Activated CD4-positive, alpha-beta memory T cell treated with anti-CD3 and anti-CD28 coated beads for 36 hours (primary cell): ENCODE results near the gene LRP1. TPM values are rescaled to one million over a fixed set of nuclear protein-coding genes. Genes with fewer than 3 reads are reported as not detected.

ENCODE experiments used
- CTCF ChIA-PET: fragments of 350-600 bp; sonication (Branson Sonifier 250); formaldehyde crosslinking; loops from one replicate; lab custom pipeline; 2021; ENCODE audit warnings: antibody characterized with exemption, inconsistent platforms; lab: Charles Lee
- POLR2A ChIA-PET: fragments of 350-600 bp; sonication (Branson Sonifier 250); formaldehyde crosslinking; loops from one replicate; lab custom pipeline; 2021; ENCODE audit warnings: antibody characterized with exemption; lab: Charles Lee
- DNase-seq: peaks from one replicate; pipeline ENCODE4 v3.0.0-alpha.2; 2020
- H3K27ac Mint-ChIP-seq: one replicate; pipeline ENCODE4 v1.8.0; 2021; ENCODE audit warnings: mixed read lengths
- H3K27me3 Mint-ChIP-seq: one replicate; pipeline ENCODE4 v1.8.0; 2021; ENCODE audit warnings: mixed read lengths
- H3K36me3 Mint-ChIP-seq: one replicate; pipeline ENCODE4 v1.8.0; 2021; ENCODE audit warnings: mixed read lengths
- H3K4me1 Mint-ChIP-seq: one replicate; pipeline ENCODE4 v1.8.0; 2021; ENCODE audit warnings: low read depth, mixed read lengths
- H3K4me3 Mint-ChIP-seq: one replicate; pipeline ENCODE4 v1.8.0; 2021; ENCODE audit warnings: mild to moderate bottlenecking, mixed read lengths
- H3K9me3 Mint-ChIP-seq: one replicate; pipeline ENCODE4 v1.8.0; 2021; ENCODE audit warnings: mixed read lengths
- intact Hi-C: fragments of 100-400 bp; cut with micrococcal nuclease; formaldehyde crosslinking; loops from one replicate; pipeline ENCODE4 v1.15.1; 2023
- total RNA-seq, 2 experiments: library from RNA; stranded (reverse); gene quantifications; one replicate each; pipeline ENCODE4 v1.2.3, GENCODE V29; 2021

LRP1 gene
- total RNA-seq, 2 experiments from 2014 or later, result 1.4 TPM

DNA sequence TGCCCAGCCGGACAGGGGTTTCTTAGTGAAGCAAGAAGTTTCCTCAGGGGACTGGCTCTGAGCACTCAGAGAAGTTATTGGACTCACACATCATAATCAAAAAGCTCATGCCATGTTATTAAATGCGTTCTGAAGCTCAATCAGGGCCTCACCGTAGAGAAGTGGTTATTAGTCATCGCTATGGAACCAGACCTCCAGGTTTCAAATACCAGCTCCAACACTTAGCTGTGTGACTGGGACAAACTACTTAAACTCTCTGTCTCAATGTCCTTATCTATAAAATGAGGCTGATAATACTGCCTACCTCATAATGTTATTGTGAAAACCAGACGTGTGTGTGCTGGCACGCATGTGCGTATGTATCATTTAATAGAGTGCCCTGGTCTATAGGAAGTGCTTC lies 24.4 kb upstream of the LRP1 start:
- Mint-ChIP-seq H3K36me3 (peaks cover 66% of the 10 kb centered on the region), H3K27me3 (no peaks in the 10 kb centered on the region), H3K4me1 (peaks cover 56% of the 10 kb centered on the region), H3K4me3 (no peak overlapping the region), H3K9me3 (no peaks in the 10 kb centered on the region), H3K27ac (no peak overlapping the region)
- ChIA-PET CTCF (interaction anchor here (1.0 to 2.4 kb wide), 3 partner anchors 8 to 35 kb away, joined by 3 to 10 read pairs (median 3); partner anchors contain the start of gene STAT6), POLR2A (interaction anchor here (1.6 to 2.3 kb wide), 2 partner anchors 8 to 10 kb away, joined by 7 read pairs; no protein-coding TSS in a partner anchor)
- intact Hi-C loops, result no loop called here
- no peak for DNase-seq

DNA sequence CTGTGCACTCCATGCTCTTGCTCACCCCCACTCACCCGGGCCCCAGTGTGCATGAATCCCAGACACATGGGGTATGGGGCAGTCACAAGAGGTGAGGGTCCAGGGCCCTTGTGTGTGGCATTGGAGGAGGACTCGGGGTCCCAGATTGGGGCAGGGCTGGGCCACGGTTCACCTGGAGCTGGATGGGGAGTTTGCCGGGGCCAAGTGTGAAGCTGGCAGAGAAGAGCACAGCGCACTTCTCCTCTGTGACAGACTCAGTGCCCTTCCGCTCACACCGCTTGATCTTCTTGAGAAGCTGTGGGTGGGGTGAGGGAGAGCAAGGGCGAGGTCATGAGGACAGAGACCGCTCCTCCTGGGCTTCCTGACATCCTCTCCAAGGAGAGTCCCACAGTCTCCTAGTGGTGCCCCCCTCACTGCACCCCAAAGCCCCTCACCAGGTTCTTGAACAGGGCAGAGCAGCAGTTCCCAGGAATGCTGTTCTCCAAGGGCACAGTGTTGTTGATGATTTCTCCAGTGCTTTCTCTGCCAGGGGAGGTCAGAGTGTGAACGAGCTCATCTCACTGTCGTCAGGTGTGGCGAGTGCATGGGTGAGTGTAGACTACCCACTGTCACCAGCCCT lies 23.9 kb upstream of the LRP1 start:
- DNase-seq, result no peak
- Mint-ChIP-seq H3K27ac (peak overlapping the region; percentile 24), H3K9me3 (no peaks in the 10 kb centered on the region), H3K4me1 (peaks cover 56% of the 10 kb centered on the region), H3K27me3 (no peaks in the 10 kb centered on the region), H3K4me3 (no peak overlapping the region), H3K36me3 (peaks cover 61% of the 10 kb centered on the region)
- intact Hi-C loops, result no loop called here
- POLR2A ChIA-PET, result interaction anchor here (0.8 to 2.3 kb wide), 4 partner anchors 8 to 12 kb away, joined by 3 to 7 read pairs (median 6); no protein-coding TSS in a partner anchor
- CTCF ChIA-PET, result interaction anchor here (1.0 to 2.4 kb wide), 5 partner anchors 7 to 103 kb away, joined by 3 to 10 read pairs (median 3); partner anchors contain the start of gene STAT6

DNA sequence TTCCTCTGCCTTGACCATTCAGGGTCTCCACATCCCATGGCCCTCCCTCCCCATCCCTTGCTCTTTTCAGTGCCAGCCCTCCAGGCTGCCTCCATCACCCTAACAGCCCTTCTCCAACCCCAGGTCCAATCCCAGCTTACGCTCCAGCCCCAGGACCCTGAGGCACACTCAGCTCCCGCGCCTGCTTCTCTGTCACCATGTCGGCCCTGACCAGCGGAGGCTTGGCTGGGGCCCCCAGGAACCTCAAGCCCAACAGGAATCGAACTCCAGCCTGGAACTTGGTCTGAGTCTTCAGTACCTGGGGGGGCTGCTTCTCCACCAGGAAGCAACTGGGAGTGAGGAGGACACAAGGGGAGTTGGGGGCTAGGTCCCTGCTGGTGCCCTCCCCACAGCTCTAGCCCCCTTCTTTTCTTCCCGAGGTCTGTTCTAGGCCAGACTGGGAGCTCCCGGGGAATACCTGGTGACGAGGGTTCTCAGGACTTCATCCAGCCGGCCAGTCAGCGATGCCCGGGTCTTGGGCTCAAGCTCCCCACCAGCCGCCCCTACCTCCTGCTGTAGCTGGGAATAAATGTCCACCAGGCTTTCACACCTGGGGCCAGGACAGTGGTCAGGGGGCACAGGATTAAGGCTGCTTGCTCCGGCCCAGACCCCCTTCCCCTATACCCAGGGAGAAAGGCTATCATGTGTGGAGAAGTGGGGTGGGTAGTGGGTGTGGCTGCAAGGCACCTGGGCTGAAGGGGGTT lies 23.1 kb upstream of the LRP1 start:
- no peak for DNase-seq
- Mint-ChIP-seq H3K36me3 (peaks cover 57% of the 10 kb centered on the region), H3K4me3 (no peak overlapping the region), H3K27me3 (no peaks in the 10 kb centered on the region), H3K27ac (peak overlapping the region; percentile 24), H3K4me1 (peaks cover 63% of the 10 kb centered on the region), H3K9me3 (no peaks in the 10 kb centered on the region)
- intact Hi-C loops, result no loop called here
- CTCF ChIA-PET, result interaction anchor here (0.7 to 1.2 kb wide), 4 partner anchors 10 to 104 kb away, joined by 3 to 4 read pairs (median 3); no protein-coding TSS in a partner anchor
- POLR2A ChIA-PET, result interaction anchor here (0.8 to 1.9 kb wide), 2 partner anchors 11 to 13 kb away, joined by 3 to 5 read pairs; no protein-coding TSS in a partner anchor

DNA sequence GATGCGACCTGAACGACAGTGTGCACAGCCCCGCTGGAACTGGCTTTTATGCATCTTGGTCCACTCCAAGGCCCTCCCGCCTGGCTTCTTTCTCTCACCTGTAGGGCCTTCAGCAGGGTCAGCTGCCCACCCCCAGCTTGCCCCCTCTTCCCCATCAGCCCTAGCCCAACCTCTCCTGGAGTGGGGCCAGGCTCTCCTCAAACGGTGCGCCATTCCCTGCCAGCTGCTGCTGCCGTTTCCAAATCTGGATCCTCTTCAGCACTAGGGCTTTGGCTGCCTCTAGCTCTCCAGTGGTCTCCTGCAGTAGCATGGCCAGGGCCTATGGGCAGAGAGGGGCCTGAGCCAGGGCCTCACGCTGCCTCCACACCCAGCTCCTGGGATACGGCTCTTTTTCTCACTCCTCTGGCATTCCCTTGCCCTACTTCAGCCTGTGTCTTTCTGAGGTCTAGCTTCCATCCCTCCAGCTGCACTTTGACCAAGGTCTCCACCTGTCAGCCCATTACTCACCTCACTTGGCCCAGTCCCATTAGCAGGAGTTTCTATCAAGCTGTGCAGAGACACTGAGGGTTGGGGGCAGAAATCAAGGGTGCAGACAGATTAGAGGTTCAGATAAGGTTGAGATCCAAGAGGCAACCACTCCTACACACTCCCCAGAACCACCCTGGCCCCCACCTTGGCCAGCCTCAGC lies 22.1 kb upstream of the LRP1 start:
- Mint-ChIP-seq H3K27ac (no peak overlapping the region), H3K9me3 (no peaks in the 10 kb centered on the region), H3K27me3 (no peaks in the 10 kb centered on the region), H3K4me3 (no peak overlapping the region), H3K4me1 (peaks cover 63% of the 10 kb centered on the region), H3K36me3 (peaks cover 62% of the 10 kb centered on the region)
- ChIA-PET CTCF (interaction anchor here (0.6 to 1.1 kb wide), 4 partner anchors 9 to 37 kb away, joined by 3 to 4 read pairs (median 3); no protein-coding TSS in a partner anchor), POLR2A (interaction anchor here (1.0 to 1.9 kb wide), 2 partner anchors 11 to 14 kb away, joined by 4 to 5 read pairs; no protein-coding TSS in a partner anchor)
- DNase-seq, result no peak
- intact Hi-C loops, result no loop called here

DNA sequence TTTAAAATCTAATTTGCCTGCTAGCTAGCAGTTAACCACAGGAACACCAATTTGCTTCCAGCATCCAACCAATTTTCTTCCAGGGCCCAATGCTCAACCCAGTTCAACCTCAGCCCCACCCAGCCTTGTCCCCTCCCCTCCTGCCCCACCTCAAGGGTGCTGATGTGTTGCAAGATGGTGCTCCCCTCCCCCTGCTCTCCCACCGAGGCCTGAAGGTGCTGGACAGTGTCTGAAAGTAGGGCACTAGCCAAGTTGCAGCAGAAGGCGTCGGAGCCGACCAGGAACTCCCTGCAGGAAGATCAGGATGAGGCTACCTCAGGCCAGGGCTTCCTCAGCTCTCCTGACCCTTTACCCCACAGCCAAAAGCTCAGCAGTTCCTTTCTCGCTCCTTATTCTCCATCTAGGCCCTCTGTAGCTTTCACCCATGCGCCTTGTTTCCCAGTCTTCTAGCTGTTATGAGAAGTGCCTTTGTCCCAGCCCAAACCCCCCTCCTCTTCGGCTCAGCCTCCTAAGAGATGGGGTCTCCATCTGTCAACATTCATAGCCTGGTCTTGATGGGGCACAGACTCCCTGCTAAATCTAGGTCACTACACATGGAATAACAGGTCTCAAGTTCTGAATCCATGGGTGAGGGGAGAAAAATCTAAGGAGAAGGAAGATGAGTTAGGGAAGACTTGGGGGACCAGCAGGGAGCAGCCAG lies 20.7 kb upstream of the LRP1 start:
- Mint-ChIP-seq H3K36me3 (peaks cover 56% of the 10 kb centered on the region), H3K27ac (peak overlapping the region; percentile 50), H3K4me3 (no peak overlapping the region), H3K9me3 (no peaks in the 10 kb centered on the region), H3K4me1 (peaks cover 64% of the 10 kb centered on the region), H3K27me3 (no peaks in the 10 kb centered on the region)
- DNase-seq, result no peak
- ChIA-PET POLR2A (interaction anchor here (0.9 to 5.0 kb wide), 4 partner anchors 12 to 29 kb away, joined by 3 to 83 read pairs (median 3); partner anchors contain the start of gene NEMP1), CTCF (interaction anchor here (1.1 to 6.2 kb wide), 5 partner anchors 16 to 132 kb away, joined by 3 to 261 read pairs (median 5); partner anchors contain the start of gene NEMP1)
- intact Hi-C loops, result no loop called here

DNA sequence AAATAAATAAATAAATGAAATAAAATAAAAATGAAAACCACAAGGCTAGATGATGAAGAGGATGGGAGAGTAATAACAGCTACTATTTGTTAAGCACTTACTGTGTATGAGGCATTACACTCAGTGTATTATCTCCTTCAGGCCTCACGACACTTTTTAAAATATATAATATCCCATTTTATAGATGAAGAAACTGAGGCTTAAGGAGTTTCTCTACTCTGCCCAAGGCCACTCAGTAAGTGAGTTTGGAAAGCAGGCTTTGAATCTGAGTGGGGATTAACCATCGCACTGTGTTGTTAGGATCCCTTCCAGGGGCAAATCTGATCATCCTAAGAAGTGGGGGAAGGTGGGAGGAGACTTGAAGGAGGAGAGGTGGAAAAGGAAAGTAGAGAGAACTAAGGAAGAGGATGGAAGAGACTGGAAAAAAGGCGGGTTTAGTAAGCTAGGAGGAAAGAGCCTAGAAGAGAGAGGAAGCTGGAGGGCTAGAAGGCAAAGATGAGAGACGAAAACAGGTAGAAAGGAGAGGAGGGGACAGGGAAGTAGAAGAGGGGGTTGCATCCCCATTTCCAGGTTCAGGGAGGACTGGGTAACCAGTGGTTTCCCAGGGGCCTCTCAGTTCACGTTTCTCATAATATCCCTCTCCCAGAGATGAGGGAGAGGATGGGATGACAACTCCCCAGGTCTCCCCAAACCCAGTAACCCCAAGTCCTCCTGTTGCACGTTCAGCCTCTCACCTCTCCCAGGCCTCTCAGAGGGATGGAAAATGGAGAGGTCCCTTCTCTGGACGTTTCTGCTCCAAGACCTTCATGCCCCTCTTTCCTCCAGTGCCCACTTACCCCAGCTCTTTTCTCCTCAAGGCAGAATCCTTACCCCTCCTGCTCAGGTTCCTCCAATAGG lies 18.8 kb upstream of the LRP1 start:
- no peaks in the 10 kb centered on the region for H3K9me3 Mint-ChIP-seq
- intact Hi-C loops, result loop anchor here (5.0 to 10.0 kb wide), 3 partner anchors 133 to 462 kb away; partner anchors contain the start of gene ATP5F1B
- DNase-seq, result no peak
- ChIA-PET CTCF (interaction anchor here (0.6 to 6.2 kb wide), 11 partner anchors 9 to 108 kb away, joined by 3 to 261 read pairs (median 5); partner anchors contain the start of genes LRP1, NAB2 and NEMP1), POLR2A (interaction anchor here (0.5 to 5.0 kb wide), 5 partner anchors 14 to 104 kb away, joined by 3 to 83 read pairs (median 41); partner anchors contain the start of genes LRP1, NAB2 and NEMP1)
- H3K4me1 Mint-ChIP-seq, result peaks cover 60% of the 10 kb centered on the region
- H3K4me3 Mint-ChIP-seq, result peak overlapping the region; percentile 90
- peak overlapping the region; percentile 95 for H3K27ac Mint-ChIP-seq
- H3K36me3 Mint-ChIP-seq, result peaks cover 48% of the 10 kb centered on the region
- no peaks in the 10 kb centered on the region for H3K27me3 Mint-ChIP-seq

DNA sequence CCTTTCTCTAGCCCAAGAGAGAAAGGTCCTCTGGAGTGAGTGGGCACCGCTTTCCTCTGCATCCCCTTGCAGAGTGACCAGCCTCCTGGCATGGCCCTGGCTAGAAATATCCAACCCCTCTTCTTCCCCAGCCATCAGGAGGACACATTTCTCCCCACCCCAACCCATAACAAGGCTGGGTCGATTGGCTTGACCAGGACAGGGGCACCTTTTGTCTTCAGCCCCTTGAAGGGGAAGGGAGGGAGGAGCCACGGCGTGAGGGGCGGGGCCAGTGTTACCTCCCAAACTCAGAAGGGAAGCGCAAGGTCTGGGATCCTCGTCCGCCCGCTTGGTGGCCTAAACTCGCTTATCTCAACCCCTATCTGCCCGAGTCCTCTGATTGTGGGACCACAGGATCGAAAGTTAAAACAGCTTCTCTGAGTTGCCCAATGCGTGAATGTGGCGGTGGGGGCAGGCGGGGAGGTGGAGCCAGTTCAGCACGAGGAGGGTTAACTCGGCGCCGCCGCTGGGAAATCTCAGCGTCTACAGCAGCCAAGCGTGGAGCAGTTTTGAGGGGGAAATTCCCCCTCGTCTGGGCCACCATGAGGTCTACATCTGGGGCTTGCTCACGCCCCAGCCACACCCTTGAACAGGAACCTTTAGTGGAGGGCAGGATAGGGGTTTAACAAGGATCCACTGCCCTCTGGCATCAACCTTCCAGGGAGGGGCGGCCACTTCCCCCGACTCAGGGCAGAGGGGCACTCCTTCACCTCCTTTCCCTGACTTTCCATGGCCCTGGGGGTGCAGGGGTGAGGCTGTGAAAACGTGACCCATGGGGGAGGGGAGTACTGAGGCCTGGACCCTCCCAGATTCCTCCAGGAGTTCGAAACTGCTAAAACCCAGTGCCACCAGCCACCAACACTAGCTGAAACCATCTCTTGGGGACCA lies 17.9 kb upstream of the LRP1 start:
- Mint-ChIP-seq H3K4me3 (peak overlapping the region; percentile 90), H3K4me1 (peaks cover 53% of the 10 kb centered on the region), H3K27me3 (no peaks in the 10 kb centered on the region), H3K27ac (peak overlapping the region; percentile 95), H3K9me3 (no peaks in the 10 kb centered on the region), H3K36me3 (peaks cover 39% of the 10 kb centered on the region)
- peak; percentile 88 for DNase-seq
- intact Hi-C loops, result loop anchor here (1.0 to 10.0 kb wide), 6 partner anchors 23 to 463 kb away; partner anchors contain the start of genes ATP5F1B and NEMP1
- CTCF ChIA-PET, result interaction anchor here (0.6 to 6.2 kb wide), 27 partner anchors 10 to 356 kb away, joined by 3 to 261 read pairs (median 13); partner anchors contain the start of genes LRP1, MYO1A, NAB2 and NEMP1
- POLR2A ChIA-PET, result interaction anchor here (0.6 to 5.0 kb wide), 12 partner anchors 14 to 130 kb away, joined by 3 to 83 read pairs (median 14); partner anchors contain the start of genes LRP1, NAB2, NEMP1 and SHMT2

DNA sequence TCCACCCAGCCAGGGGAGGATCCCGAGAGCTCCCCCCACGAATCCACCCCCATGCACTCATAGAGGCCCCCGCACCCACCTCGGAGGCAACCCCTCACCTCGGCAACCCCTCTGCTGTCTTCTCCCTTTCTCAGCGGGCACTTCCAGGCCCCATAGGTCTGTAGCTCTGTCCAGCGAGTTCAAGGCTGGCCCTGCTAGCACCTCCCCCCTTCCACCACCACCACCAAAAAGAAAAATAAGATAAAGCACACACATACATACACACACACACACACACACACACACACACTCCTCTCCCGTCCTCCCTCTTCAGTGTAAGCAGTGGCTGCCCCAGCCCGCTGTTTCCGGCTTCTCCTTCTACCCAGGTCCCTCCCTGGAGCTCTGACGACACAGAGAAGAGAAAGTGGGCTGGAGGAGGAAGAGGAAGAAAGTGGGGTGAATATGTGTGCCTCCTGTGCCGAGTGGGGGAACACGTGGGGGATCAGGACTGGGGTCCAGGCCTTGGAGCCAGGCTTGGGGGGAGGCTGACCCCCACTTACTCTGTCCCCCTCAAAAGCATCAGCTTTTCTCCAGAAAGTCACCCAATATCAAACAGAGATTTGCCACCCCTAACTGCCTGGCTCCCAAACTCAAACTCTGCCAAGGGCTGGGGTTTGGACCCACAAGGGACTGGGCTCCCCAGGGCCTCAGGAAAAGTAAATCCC lies 17.1 kb upstream of the LRP1 start, which contains the start of gene STAT6:
Gene STAT6, minus strand, starts transcription at position 332 of the 704 bp plus-strand sequence. CDS start 3,084 bp downstream, outside the sequence.
- intact Hi-C loops, result loop anchor here (1.0 to 10.0 kb wide), 6 partner anchors 24 to 464 kb away; partner anchors contain the start of genes ATP5F1B and NEMP1
- ChIA-PET POLR2A (interaction anchor here (0.6 to 5.0 kb wide), 24 partner anchors 8 to 475 kb away, joined by 3 to 83 read pairs (median 9); partner anchors contain the start of genes ARHGAP9, LRP1, NAB2 and NACA), CTCF (interaction anchor here (0.6 to 6.2 kb wide), 40 partner anchors 8 to 1306 kb away, joined by 3 to 261 read pairs (median 8); partner anchors contain the start of genes INHBE, LRP1, MYO1A and NAB2)
- Mint-ChIP-seq H3K9me3 (no peaks in the 10 kb centered on the region), H3K4me1 (peaks cover 49% of the 10 kb centered on the region), H3K27ac (peak within 1 kb of the TSS; percentile 95), H3K4me3 (peak within 1 kb of the TSS; percentile 90), H3K27me3 (no peaks in the 10 kb centered on the region), H3K36me3 (peaks cover 35% of the 10 kb centered on the region)
- peak; percentile 89 for DNase-seq
